Measurements from ENCODE around the gene MS4A3. TPM values are rescaled to one million over a fixed set of nuclear protein-coding genes. Genes with fewer than 3 reads are reported as not detected.

Gene MS4A3
- polyA plus RNA-seq, 2 of the 4 experiments (the other 2 are of a cell fraction), result not detected

DNA sequence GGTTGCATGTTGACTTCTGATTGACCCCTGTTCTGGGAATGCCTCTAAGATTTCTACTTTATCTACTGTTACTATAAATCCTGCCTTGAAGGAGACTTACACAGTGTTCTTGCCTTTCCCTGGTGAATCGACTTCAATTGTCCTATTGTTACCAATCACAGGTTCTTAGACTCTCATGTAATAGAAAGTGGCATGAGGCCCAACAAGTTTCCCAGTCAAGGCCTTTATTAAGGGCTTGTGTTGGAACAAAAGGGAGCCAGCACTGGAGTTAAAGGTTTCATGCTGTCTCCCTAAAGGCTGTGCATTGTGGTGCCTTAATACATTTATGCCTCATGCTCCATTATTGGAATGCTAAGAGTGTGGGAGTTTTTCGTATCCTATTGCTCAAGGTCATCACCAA is 55.3 kb downstream of the MS4A3 start:
- ATAC-seq (no peak), FAIRE-seq (no peak), DNase-seq (ENCODE audit: low read depth in 1 of 2, low spot score in 1 of 2) (no peak)
- POLR2A ChIA-PET, result no interaction called here
- no peaks in the 10 kb centered on the region for H3K9me3 ChIP-seq
- CTCF ChIA-PET, result no interaction called here
- no peak overlapping the region for H3K27ac ChIP-seq
- 0% methylated on average over 2 of the region's 2 CpGs for WGBS (ENCODE audit: missing lambda C conversion rate)
- no peak overlapping the region for H3K4me3 ChIP-seq
- H3K4me1 ChIP-seq, result no peaks in the 10 kb centered on the region
- no peak overlapping the region for H3K4me2 ChIP-seq
- TF ChIP-seq EHF (CRISPR knock-in tag; IDR thresholded peaks at IDR 0.05) (no peak), CBX8 (IDR thresholded peaks at IDR 0.05) (no peak), FOSB (CRISPR knock-in tag; IDR thresholded peaks at IDR 0.05) (no peak), EP300 (IDR thresholded peaks at IDR 0.05) (no peak), GATA3 (IDR thresholded peaks at IDR 0.05; ENCODE audit: borderline replicate concordance) (no peak), HOXB5 (CRISPR knock-in tag; IDR thresholded peaks at IDR 0.05) (no peak), JUN (IDR thresholded peaks at IDR 0.05) (no peak), NR3C1 (IDR thresholded peaks at IDR 0.05) (no peak), MYC (IDR thresholded peaks at IDR 0.05; ENCODE audit: borderline replicate concordance, low read length) (no peak), KDM5A (IDR thresholded peaks at IDR 0.05) (no peak), ZSCAN20 (CRISPR knock-in tag; IDR thresholded peaks at IDR 0.05) (no peak), HEYL (CRISPR knock-in tag; IDR thresholded peaks at IDR 0.05) (no peak), EHMT2 (IDR thresholded peaks at IDR 0.05; ENCODE audit: low read depth) (no peak), MAFK (IDR thresholded peaks at IDR 0.05; ENCODE audit: partially characterized antibody) (no peak), FOSL2 (IDR thresholded peaks at IDR 0.05) (no peak), FOSL2 (CRISPR knock-in tag; IDR thresholded peaks at IDR 0.05) (no peak), BHLHE40 (IDR thresholded peaks at IDR 0.05; ENCODE audit: low read depth, low read length) (no peak)
- TF ChIP-seq, protein P1, sequence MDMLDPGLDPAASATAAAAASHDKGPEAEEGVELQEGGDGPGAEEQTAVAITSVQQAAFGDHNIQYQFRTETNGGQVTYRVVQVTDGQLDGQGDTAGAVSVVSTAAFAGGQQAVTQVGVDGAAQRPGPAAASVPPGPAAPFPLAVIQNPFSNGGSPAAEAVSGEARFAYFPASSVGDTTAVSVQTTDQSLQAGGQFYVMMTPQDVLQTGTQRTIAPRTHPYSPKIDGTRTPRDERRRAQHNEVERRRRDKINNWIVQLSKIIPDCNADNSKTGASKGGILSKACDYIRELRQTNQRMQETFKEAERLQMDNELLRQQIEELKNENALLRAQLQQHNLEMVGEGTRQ (IDR thresholded peaks at IDR 0.05), result no peak
- TF ChIP-seq, protein P2, sequence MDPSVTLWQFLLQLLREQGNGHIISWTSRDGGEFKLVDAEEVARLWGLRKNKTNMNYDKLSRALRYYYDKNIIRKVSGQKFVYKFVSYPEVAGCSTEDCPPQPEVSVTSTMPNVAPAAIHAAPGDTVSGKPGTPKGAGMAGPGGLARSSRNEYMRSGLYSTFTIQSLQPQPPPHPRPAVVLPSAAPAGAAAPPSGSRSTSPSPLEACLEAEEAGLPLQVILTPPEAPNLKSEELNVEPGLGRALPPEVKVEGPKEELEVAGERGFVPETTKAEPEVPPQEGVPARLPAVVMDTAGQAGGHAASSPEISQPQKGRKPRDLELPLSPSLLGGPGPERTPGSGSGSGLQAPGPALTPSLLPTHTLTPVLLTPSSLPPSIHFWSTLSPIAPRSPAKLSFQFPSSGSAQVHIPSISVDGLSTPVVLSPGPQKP (IDR thresholded peaks at IDR 0.05; ENCODE audit: low read depth, low read length), result no peak

DNA sequence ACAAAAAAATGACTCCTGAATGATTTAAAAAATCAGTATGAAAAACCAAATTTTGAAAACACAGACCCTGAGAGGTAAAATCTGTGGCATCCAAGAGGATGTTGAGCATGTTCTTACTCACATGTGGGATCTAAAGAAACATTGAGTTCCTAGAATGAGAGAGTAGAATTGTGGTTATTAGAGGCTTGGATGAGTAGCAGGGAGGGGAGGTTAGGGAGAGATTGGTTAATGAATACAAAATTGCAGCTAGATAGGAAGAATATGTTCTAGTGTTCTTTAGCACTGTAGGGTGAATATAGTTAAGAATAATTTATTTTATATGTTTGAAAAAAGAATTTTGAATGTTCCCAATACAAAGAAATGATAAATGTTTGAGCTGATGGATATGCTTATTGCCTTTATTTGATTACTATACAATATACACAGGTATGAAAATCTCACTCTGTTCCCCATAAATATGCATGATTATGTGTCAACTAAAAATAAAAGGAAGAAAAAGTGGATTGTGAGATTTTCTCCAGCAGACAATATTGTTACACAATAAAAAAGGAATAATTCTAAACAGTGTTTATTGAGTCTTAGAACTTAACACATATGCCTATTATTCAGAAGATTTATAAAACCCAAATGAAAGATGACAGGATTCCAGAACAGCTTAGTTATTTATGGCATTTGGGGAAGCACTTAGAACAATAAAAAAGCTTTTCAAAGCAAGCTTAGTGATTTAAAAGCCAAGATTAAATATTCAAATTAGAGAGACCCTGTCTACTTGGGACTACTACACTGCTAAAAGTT is 60.7 kb downstream of the MS4A3 start:
- H3K4me1 ChIP-seq, result no peaks in the 10 kb centered on the region
- ATAC-seq (no peak), FAIRE-seq (no peak), DNase-seq (ENCODE audit: low read depth in 1 of 2, low spot score in 1 of 2) (no peak)
- H3K27ac ChIP-seq, result no peak overlapping the region
- CTCF ChIA-PET, result no interaction called here
- POLR2A ChIA-PET, result no interaction called here
- H3K4me3 ChIP-seq, result no peak overlapping the region
- no peak overlapping the region for H3K4me2 ChIP-seq
- TF ChIP-seq JUNB (IDR thresholded peaks at IDR 0.05), result no peak
- no peaks in the 10 kb centered on the region for H3K9me3 ChIP-seq

DNA sequence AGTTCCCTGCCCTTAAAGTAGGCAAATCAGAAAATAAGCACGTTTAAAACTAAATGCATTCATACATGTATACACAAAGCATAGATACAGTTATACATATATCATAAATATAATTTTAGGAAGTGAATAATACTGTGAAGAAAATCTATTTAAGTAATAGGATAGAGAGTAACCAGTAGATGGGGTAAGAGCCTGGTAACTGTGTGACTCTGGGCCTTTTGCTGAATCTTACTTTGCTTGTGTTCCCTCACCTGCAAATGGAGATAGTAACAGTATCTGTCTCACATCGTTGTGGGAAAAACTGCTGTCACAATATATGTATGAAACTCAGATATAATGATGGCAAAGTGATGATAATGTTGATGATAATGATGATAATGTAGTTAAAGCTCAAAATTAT is 61.9 kb downstream of the MS4A3 start:
- no peak for TF ChIP-seq POLR2A (IDR thresholded peaks at IDR 0.05; ENCODE audit: low read length)
- TF ChIP-seq HOXA7 (CRISPR knock-in tag; IDR thresholded peaks at IDR 0.05), result no peak
- TF ChIP-seq, protein P2 (IDR thresholded peaks at IDR 0.05; ENCODE audit: low read depth, low read length), result no peak
- no peak for TF ChIP-seq FOSL2 (IDR thresholded peaks at IDR 0.05)
- TF ChIP-seq FOSL2 (CRISPR knock-in tag; IDR thresholded peaks at IDR 0.05), result no peak
- TF ChIP-seq CHD2 (IDR thresholded peaks at IDR 0.05; ENCODE audit: low read length, partially characterized antibody), result no peak
- no peak for TF ChIP-seq CHD4 (IDR thresholded peaks at IDR 0.05; ENCODE audit: borderline replicate concordance)
- TF ChIP-seq BHLHE40 (IDR thresholded peaks at IDR 0.05; ENCODE audit: low read depth, low read length), result no peak
- TF ChIP-seq NR3C1 (IDR thresholded peaks at IDR 0.05), result no peak
- no peak for TF ChIP-seq KDM5A (IDR thresholded peaks at IDR 0.05)
- TF ChIP-seq RFX5 (IDR thresholded peaks at IDR 0.05), result no peak
- TF ChIP-seq, protein P3, sequence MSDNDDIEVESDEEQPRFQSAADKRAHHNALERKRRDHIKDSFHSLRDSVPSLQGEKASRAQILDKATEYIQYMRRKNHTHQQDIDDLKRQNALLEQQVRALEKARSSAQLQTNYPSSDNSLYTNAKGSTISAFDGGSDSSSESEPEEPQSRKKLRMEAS (IDR thresholded peaks at IDR 0.05), result no peak
- TF ChIP-seq SMC3 (IDR thresholded peaks at IDR 0.05), result no peak
- no peak for TF ChIP-seq NFE2L2 (conservative IDR thresholded peaks at IDR 0.05; ENCODE audit: low read length)
- TF ChIP-seq, protein P4, sequence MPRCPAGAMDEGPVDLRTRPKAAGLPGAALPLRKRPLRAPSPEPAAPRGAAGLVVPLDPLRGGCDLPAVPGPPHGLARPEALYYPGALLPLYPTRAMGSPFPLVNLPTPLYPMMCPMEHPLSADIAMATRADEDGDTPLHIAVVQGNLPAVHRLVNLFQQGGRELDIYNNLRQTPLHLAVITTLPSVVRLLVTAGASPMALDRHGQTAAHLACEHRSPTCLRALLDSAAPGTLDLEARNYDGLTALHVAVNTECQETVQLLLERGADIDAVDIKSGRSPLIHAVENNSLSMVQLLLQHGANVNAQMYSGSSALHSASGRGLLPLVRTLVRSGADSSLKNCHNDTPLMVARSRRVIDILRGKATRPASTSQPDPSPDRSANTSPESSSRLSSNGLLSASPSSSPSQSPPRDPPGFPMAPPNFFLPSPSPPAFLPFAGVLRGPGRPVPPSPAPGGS (IDR thresholded peaks at IDR 0.05), result no peak
- TF ChIP-seq, protein P1 (IDR thresholded peaks at IDR 0.05), result no peak
- TF ChIP-seq EP300 (IDR thresholded peaks at IDR 0.05), result no peak
- WGBS (ENCODE audit: missing lambda C conversion rate), result 3% methylated on average over 2 of the region's 2 CpGs
- Histone ChIP-seq H3K4me2 (no peak overlapping the region), H3K4me3 (no peak overlapping the region), H3K9me3 (no peaks in the 10 kb centered on the region), H3K4me1 (no peaks in the 10 kb centered on the region), H3K27ac (no peak overlapping the region)
- ChIA-PET CTCF (no interaction called here), POLR2A (no interaction called here)
- no peak for ATAC-seq
- no peak for FAIRE-seq
- no peak for DNase-seq (ENCODE audit: low read depth in 1 of 2, low spot score in 1 of 2)

All from A549 (cell line).